Glomerular visceral epithelial cell (primary cell): ENCODE results near the gene MAGEA2B.
"Not testable (repeated sequence)": the region's sequence is repeated elsewhere in the genome, so short reads cannot be mapped to it uniquely, and the experiment has no call there.

Experiments
- DNase-seq: peaks from one replicate; pipeline ENCODE4 v3.0.0-alpha.2; 2016; ENCODE audit errors: extremely low spot score

Gene MAGEA2B

GRCh38 chrX:152713815-152714787 is at the start of gene MAGEA2B:
TSS of gene MAGEA2B (plus strand) at chrX:152714628. CDS start at chrX:152717107, 2,479 bp downstream.
- not testable (repeated sequence) for DNase-seq

- DNase-seq: no peak
These were observed 40.3 kb upstream of the MAGEA2B start for GRCh38 chrX:152674135-152674534.

- not testable (repeated sequence) for DNase-seq
These were observed 39.8 kb upstream of the MAGEA2B start for GRCh38 chrX:152674652-152675051.

GRCh38 chrX:152681012-152681411 is 33.4 kb upstream of the MAGEA2B start:
- DNase-seq: not testable (repeated sequence)

- not testable (repeated sequence) for DNase-seq
These were observed 16.2 kb upstream of the MAGEA2B start, which contains the start of gene MAGEA3 for GRCh38 chrX:152697952-152698931. TSS of gene MAGEA3 (plus strand) at chrX:152698794. CDS start at chrX:152700833, 2,039 bp downstream.

GRCh38 chrX:152700390-152700789 is 14.0 kb upstream of the MAGEA2B start:
- not testable (repeated sequence) for DNase-seq

- not testable (repeated sequence) for DNase-seq
These were observed 7.9 kb upstream of the MAGEA2B start for GRCh38 chrX:152706500-152706899.

- not testable (repeated sequence) for DNase-seq
These were observed 5.3 kb upstream of the MAGEA2B start, which contains the start of gene CSAG2 for GRCh38 chrX:152709173-152709572. TSS of gene CSAG2 (minus strand) at chrX:152709273. CDS start at chrX:152709112, 161 bp downstream.

GRCh38 chrX:152713195-152713594 is 1.2 kb upstream of the MAGEA2B start:
- DNase-seq: not testable (repeated sequence)

GRCh38 chrX:152725409-152725808 is 11.0 kb downstream of the MAGEA2B start:
- no peak for DNase-seq

GRCh38 chrX:152733261-152733975 is 19.0 kb downstream of the MAGEA2B start, which contains the start of the genes CSAG1 and MAGEA12:
TSS of gene CSAG1 (minus strand) at chrX:152733721. CDS start at chrX:152732460, 1,261 bp downstream.
TSS of gene MAGEA12 (plus strand) at chrX:152733757. CDS start at chrX:152736162, 2,405 bp downstream.
- no peak for DNase-seq

GRCh38 chrX:152734143-152734858 is 19.9 kb downstream of the MAGEA2B start:
- DNase-seq: not testable (repeated sequence)

- no peak for DNase-seq
These were observed 20.7 kb downstream of the MAGEA2B start for GRCh38 chrX:152735101-152735500.

- DNase-seq: no peak
These were observed 21.6 kb downstream of the MAGEA2B start for GRCh38 chrX:152735860-152736511.

- not testable (repeated sequence) for DNase-seq
These were observed 22.1 kb downstream of the MAGEA2B start for GRCh38 chrX:152736528-152736927.

- no peak for DNase-seq
These were observed 24.1 kb downstream of the MAGEA2B start for GRCh38 chrX:152738560-152738959.

GRCh38 chrX:152753686-152754650 is 39.5 kb downstream of the MAGEA2B start, which contains the start of gene MAGEA2:
TSS of gene MAGEA2 (minus strand) at chrX:152753842. CDS start at chrX:152751363, 2,479 bp downstream.
- DNase-seq: not testable (repeated sequence)

GRCh38 chrX:152754871-152755270 is 40.4 kb downstream of the MAGEA2B start:
- DNase-seq: not testable (repeated sequence)
